MCF 10A (cell line): ENCODE data around the gene AKAP13. TPM values are rescaled to one million over a fixed set of nuclear protein-coding genes. Genes with fewer than 3 reads are reported as not detected.

ENCODE experiments used
- BruUV-seq: library from RNA; stranded (reverse); fragments of 400-500 nt; replicated peaks from 2 replicates; lab custom pipeline; 2021; lab: Mats Ljungman, UMichigan
- CTCF ChIA-PET: fragments of 300-600 bp; sonication (Branson Sonifier 250); formaldehyde crosslinking; extraction: SDS; loops from one replicate; lab custom pipeline; 2021; ENCODE audit warnings: antibody characterized with exemption, inconsistent platforms; lab: Yijun Ruan, JAX
- POLR2A ChIA-PET: fragments of 300-600, 350-650 bp; sonication (Branson Sonifier 250); formaldehyde crosslinking; extraction: SDS; loops from one replicate; lab custom pipeline; 2020; ENCODE audit warnings: antibody characterized with exemption, inconsistent platforms; lab: Yijun Ruan, JAX
- DNase-seq: peaks from one replicate; pipeline ENCODE4 v3.0.0-alpha.2; 2018; ENCODE audit not compliant: unreplicated experiment
- H3K27ac Mint-ChIP-seq: one replicate; pipeline ENCODE4 v1.8.0; 2022; ENCODE audit warnings: mild to moderate bottlenecking, low read depth, mixed read lengths; ENCODE audit not compliant: unreplicated experiment
- H3K27me3 Mint-ChIP-seq: one replicate; pipeline ENCODE4 v1.8.0; 2022; ENCODE audit warnings: mixed read lengths; ENCODE audit not compliant: insufficient read depth, unreplicated experiment
- H3K36me3 Mint-ChIP-seq: one replicate; pipeline ENCODE4 v1.8.0; 2022; ENCODE audit warnings: mild to moderate bottlenecking, moderate library complexity, mixed read lengths; ENCODE audit not compliant: insufficient read depth, unreplicated experiment
- H3K4me1 Mint-ChIP-seq: one replicate; pipeline ENCODE4 v1.8.0; 2022; ENCODE audit warnings: mixed read lengths; ENCODE audit not compliant: insufficient read depth, unreplicated experiment
- H3K4me3 Mint-ChIP-seq: one replicate; pipeline ENCODE4 v1.8.0; 2022; ENCODE audit warnings: mild to moderate bottlenecking, moderate library complexity, mixed read lengths; ENCODE audit not compliant: unreplicated experiment
- H3K9me3 Mint-ChIP-seq: one replicate; pipeline ENCODE4 v1.8.0; 2022; ENCODE audit warnings: mixed read lengths; ENCODE audit not compliant: unreplicated experiment
- intact Hi-C: fragments of 100-400 bp; cut with micrococcal nuclease; formaldehyde crosslinking; loops from 2 replicates; pipeline ENCODE4 v1.14.1; 2022
- total RNA-seq: library from RNA; stranded (reverse); gene quantifications from 2 replicates; pipeline ENCODE4 v1.2.3, GENCODE V29; 2022
- TF ChIP-seq, protein P1 (sequence below): fragments of 200-600 bp; IDR thresholded peaks from one replicate; pipeline ENCODE4 v1.8.0; 2022; ENCODE audit warnings: antibody characterized with exemption, mild to moderate bottlenecking; ENCODE audit not compliant: unreplicated experiment

Gene AKAP13
- total RNA-seq, 1 experiment from 2014 or later = 65.7 TPM

DNA sequence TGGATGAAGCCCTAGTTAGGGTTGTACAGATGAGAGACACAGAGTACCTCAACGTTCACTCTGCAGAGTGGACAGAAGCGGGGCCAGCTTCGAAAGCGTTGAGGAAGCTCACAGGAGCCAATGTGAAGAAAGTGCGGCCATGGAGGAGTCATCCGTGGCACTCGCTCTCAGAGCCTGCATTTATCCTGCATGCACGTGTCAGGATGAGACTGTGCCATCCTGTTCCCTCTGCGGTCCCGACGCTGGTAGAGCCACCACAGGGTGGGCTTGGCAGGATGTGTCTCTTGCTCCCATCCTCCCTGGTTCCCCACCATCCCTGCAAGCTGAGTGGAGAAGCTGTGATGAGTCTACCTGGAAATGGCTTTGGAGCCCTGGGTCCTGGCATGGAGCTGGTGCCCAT lies 375.1 kb downstream of the AKAP13 start:
- BruUV-seq = no TSS peak
- POLR2A ChIA-PET = no interaction called here
- DNase-seq = no peak
- Mint-ChIP-seq H3K27ac (no peak overlapping the region), H3K4me1 (peaks cover 24% of the 10 kb centered on the region), H3K4me3 (no peak overlapping the region), H3K36me3 (peaks cover 33% of the 10 kb centered on the region), H3K27me3 (no peaks in the 10 kb centered on the region), H3K9me3 (no peaks in the 10 kb centered on the region)
- CTCF ChIA-PET = interaction anchor here (0.7 kb wide), 1 partner anchor 10 kb away, joined by 3 read pairs; no protein-coding TSS in a partner anchor
- intact Hi-C loops = no loop called here
- TF ChIP-seq, protein P1, sequence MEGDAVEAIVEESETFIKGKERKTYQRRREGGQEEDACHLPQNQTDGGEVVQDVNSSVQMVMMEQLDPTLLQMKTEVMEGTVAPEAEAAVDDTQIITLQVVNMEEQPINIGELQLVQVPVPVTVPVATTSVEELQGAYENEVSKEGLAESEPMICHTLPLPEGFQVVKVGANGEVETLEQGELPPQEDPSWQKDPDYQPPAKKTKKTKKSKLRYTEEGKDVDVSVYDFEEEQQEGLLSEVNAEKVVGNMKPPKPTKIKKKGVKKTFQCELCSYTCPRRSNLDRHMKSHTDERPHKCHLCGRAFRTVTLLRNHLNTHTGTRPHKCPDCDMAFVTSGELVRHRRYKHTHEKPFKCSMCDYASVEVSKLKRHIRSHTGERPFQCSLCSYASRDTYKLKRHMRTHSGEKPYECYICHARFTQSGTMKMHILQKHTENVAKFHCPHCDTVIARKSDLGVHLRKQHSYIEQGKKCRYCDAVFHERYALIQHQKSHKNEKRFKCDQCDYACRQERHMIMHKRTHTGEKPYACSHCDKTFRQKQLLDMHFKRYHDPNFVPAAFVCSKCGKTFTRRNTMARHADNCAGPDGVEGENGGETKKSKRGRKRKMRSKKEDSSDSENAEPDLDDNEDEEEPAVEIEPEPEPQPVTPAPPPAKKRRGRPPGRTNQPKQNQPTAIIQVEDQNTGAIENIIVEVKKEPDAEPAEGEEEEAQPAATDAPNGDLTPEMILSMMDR = no peak

DNA sequence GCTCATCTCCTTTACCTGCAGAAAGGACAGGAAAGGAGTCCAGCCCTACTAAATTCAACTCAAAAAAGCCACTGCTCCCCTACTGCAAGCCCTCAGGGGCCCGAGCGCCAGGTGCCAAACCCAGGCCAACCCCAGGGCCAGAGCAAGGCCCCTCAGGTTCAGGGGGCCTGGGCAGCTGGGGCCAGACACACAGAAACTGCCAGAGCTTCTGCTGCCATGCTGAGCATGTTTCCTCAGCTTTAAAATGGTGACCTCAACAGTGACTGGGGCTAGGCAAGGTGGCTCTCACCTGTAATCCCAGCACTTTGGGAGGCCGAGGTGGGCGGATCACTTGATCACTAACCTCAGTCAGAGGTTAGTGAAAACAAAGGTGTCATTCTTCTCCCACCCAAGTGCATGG lies 375.5 kb downstream of the AKAP13 start:
- Mint-ChIP-seq H3K4me1 (peaks cover 24% of the 10 kb centered on the region), H3K27me3 (no peaks in the 10 kb centered on the region), H3K27ac (no peak overlapping the region), H3K36me3 (peaks cover 33% of the 10 kb centered on the region), H3K9me3 (no peaks in the 10 kb centered on the region), H3K4me3 (no peak overlapping the region)
- POLR2A ChIA-PET = no interaction called here
- intact Hi-C loops = no loop called here
- BruUV-seq = no TSS peak
- CTCF ChIA-PET = interaction anchor here (1.0 kb wide), 1 partner anchor 88 kb away, joined by 3 read pairs; no protein-coding TSS in a partner anchor
- no peak for DNase-seq
- TF ChIP-seq, protein P1 = no peak

DNA sequence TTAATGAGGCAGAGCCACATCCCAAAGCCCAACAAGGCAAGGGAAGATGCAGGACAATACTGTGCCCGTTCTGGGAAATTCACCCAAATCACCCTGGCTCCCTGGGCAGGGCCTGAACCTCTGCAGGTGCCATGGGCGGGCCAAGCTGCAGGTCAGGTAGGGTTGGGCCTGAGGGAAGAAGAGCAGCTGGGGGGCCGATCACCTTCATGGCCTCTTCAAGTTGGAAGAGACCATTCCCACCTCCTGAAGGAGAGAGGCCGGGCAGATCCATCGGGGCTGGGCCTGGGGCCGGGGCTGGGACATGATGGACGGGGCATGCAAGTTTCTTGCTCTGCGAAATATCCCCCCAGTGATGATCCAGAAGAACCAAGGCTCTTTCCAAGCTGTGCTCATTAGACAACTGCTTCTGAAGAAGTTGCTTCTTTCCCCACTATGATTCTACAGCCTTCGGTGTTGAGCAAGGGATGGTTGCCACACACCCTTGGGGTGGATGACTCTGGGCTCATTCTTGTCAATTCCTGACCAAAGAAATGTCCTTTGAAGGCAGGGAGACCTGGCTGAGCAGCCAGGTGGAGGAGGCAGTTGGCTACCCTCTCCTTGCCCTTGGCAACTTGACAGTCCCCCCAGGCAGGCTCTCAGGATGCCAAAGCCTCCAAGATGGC lies 376.1 kb downstream of the AKAP13 start:
- ChIA-PET POLR2A (interaction anchor here (1.4 kb wide), 1 partner anchor 44 kb away, joined by 3 read pairs; no protein-coding TSS in a partner anchor), CTCF (interaction anchor here (1.0 kb wide), 1 partner anchor 88 kb away, joined by 3 read pairs; no protein-coding TSS in a partner anchor)
- no TSS peak for BruUV-seq
- no peak overlapping the region for H3K27ac Mint-ChIP-seq
- intact Hi-C loops = no loop called here
- DNase-seq = peak; percentile 75
- H3K4me1 Mint-ChIP-seq = peaks cover 24% of the 10 kb centered on the region
- no peaks in the 10 kb centered on the region for H3K27me3 Mint-ChIP-seq
- TF ChIP-seq, protein P1 = no peak
- peaks cover 33% of the 10 kb centered on the region for H3K36me3 Mint-ChIP-seq
- no peak overlapping the region for H3K4me3 Mint-ChIP-seq
- no peaks in the 10 kb centered on the region for H3K9me3 Mint-ChIP-seq

DNA sequence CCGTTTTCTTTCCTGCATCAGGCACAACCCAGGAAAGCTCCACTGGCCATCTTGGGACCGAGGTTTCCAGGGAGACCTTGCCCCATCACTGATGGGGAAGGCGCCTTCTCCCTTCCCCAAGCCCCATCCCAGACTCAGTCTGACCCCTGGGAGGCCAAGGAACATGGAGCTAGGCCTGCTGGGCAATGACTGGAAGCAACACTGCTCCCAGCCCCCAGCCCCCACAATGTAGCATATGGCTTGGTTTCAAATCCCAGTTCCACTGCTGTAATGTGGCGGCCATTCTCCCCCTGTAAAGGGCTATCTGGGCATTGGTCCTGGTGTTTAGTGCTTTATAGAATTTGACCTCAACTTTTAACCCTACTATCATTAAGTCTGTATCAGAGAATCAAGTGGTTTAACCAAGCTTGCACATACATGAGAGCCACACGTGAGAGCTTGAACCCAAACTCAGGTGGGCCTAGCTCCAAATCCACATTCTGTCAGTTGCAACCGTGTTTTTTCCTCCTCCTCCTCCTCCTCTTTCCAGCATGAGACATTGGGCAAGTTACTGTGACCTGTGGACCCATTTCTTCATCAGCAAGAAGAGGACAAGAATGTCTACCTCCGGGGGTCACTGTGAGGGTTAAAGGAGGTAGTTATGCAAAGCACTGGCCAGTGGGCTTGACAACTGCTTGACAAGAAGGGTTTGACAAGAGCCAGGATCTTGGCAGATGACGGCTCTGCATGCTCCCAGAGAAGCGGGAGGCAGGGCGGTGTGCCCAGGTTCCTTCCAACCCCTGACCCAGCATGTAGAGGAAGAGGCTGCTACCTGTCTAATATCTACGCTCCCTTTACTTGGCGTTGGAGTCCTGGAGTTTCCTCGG lies 376.9 kb downstream of the AKAP13 start:
- POLR2A ChIA-PET = interaction anchor here (1.4 kb wide), 1 partner anchor 43 kb away, joined by 3 read pairs; no protein-coding TSS in a partner anchor

More for the DNA sequence above, 376.9 kb downstream of the AKAP13 start:
- no peaks in the 10 kb centered on the region for H3K27me3 Mint-ChIP-seq
- no peak overlapping the region for H3K4me3 Mint-ChIP-seq
- intact Hi-C loops = no loop called here
- no TSS peak for BruUV-seq
- CTCF ChIA-PET = interaction anchor here (1.0 kb wide), 1 partner anchor 87 kb away, joined by 3 read pairs; no protein-coding TSS in a partner anchor
- no peak for DNase-seq
- H3K9me3 Mint-ChIP-seq = no peaks in the 10 kb centered on the region
- peaks cover 18% of the 10 kb centered on the region for H3K4me1 Mint-ChIP-seq
- H3K27ac Mint-ChIP-seq = no peak overlapping the region
- TF ChIP-seq, protein P1 = no peak
- H3K36me3 Mint-ChIP-seq = peaks cover 27% of the 10 kb centered on the region
